DMS114 treated with DMSO at 0.1 percent for 48 hours (cell line): ENCODE data around the gene VNN1.
"Not testable (repeated sequence)": the region's sequence is repeated elsewhere in the genome, so short reads cannot be mapped to it uniquely, and the experiment has no call there.

ENCODE experiments used
- DNase-seq: peaks from one replicate; lab custom pipeline; 2025; ENCODE audit not compliant: unreplicated experiment; lab: John Stamatoyannopoulos, UW

The VNN1 gene

DNA sequence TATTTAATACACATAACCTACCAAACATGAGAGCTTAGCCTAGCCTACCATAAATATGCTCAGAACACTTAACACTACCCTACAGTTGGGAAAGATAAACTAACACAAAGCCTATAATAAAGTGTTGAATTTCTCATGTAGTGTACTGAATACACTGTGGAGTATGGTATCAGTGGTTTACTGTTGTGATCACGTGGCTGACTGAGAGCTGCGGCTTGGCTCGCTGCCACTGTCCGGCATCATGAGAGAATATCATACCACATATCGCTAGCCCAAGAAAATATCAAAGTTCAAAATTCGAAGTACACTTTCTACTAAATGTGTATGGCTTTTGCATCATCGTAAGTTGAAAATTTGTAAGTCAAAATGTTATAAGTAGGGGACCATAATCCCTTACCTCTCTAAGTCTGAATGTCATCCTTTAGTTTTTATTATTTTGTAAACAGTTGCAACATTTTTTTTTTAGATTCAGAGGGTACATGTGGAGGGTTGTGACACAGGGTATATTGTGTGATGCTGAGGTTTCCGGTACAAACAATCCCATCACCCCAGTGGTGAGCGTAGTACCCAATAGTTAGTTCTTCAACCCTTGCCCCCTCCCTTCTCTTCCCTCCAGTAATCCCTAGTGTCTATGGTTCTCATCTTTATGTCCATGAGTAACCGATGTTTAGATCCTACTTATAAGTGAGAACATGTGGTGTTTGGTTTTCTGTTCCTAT, 40.3 kb downstream of the VNN1 start:
- DNase-seq: no peak

DNA sequence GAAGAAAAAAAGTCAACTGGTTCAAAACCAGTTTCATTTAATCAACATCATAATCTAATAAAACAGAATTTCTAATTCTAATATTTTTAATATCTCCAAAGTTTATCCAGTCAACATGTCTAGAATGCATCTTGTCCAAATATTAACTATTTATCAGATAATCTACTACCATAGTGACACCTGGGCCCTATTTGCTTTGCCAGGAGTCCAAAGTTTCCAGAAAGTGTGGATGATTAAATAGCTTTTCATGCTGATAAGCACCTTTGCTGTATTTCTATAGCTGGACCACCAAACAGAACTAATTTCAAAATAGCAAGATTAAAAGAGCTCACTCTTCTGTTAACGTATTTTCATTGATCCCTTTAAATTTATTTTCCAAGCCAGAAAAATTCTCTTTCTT, 42.6 kb downstream of the VNN1 start:
- no peak for DNase-seq

DNA sequence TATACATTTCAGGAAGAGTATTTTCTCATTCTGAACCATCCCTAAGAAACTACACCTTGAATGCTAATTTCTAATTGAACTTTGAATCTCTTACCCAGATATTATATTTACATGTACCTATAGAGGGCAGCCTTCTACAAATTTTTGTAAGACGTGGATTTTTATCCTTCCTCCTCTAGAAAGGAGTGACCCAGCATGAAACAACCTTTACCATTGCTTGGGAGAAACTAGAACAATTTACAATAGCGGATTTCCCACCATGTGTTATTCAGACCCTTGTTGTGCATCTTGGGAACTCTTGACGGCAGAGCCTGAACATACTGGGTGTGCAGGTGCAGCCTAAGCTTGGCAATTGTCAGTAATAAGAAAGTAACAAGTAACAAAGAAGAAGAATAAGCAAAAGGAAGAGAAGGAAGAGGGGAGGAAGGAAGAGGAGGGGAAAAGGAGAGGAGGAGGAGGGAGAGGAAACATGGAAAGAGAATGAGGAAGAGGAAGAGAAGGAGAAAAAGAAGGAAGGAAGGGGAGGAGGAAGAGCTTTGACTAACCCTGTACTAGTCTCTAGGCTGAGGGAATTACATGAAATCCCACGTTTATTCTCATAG, 44.1 kb downstream of the VNN1 start:
- peak; percentile 7 for DNase-seq

- DNase-seq: no peak
Observed at GRCh38 chr6:132666118-132666517, 47.7 kb downstream of the VNN1 start.

DNA sequence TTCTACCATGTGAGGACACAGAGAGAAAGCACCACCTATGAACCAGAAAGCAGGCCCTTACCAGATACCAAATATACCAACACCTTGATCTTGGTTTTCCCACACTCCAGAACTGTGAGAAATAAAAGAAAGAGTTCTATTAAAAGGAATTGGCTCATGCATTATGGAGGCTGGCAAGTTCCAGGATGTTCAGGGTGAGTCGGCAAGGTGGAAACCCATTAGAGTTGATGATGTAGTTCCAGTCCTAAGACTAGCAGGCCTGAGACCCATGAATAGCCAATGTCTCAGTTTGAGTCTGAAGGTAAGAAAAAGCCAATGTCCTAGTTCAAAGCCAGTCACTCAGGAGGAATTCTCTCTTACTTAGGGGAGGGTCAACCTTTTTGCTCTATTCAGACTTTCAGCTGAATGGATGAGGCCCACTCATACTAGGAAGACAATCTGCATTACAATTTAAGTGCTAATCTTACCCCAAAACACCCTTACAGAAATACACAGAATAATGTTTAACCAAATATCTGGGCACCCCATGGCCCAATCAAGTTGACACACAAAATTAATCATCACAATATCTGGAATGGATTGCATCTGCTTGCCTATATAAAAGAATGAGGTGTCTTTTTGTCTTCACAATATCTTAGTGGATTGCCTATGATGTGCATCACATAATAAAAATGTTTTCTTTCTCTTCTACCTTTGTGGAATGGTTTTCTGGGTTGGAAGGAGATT, 49.4 kb downstream of the VNN1 start:
- DNase-seq: no peak

GRCh38 chr6:132663661-132664060, 50.2 kb downstream of the VNN1 start:
- no peak for DNase-seq

DNA sequence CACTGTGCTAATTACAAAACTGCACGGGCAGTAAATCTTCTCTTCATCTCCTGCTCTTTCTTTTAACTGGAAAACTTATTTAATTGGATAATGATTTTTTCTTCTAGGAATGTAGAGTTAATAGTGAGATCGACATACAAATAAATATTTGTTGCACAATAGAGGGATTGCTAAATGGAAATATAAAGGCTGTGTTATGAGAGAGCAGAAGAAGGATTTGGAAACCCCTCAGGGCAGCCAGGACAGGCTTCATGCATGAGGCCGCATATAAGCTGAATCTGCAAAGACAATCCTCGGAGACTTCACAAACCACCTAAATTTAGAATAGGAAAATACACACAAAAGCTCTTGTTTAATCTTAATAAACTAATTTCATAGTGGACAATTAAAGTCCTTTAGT, 51.9 kb downstream of the VNN1 start:
- DNase-seq: no peak

DNA sequence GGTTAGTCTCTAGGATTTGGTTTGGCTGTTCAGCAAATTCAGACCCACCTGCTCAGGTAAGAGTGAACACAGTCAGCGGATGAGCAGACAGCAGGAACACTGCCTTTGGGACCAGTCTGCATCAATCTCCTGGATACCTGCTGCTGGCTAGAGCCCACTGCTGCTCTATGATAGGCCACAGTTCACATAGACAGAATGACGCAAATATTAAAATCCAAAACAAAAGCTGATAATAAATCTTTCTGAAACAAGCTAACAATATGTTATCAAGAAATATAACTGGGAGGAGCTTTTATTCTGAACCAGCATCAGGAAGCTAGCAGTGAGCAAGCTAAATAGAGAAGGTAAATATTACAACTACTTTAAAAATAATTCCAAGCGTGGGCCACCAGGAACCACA, 54.8 kb downstream of the VNN1 start, which contains the start of gene TAAR1:
Gene TAAR1, minus strand, starts transcription at position 101 of the 400 bp plus-strand sequence. CDS start 13,179 bp downstream, outside the sequence.
- DNase-seq: no peak

DNA sequence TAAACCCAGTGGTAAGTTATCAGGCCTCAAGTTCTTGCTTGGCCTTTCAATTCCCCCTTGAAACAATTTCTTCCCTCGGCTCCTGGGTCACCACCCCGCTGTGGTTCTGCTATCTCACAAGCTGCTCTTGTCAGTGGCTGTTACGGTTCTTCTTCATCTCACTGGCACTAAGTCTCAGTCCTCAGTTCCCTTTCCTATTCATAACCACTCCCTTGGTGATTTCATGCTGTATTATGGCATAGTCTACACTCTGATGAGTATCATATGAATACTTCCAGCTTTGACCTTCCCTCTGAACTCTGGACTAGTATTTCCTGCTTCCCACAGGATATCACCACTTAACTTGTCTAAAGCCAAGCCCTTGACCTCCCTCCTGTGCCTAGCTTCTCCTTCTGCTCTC, 62.8 kb downstream of the VNN1 start:
- no peak for DNase-seq

DNA sequence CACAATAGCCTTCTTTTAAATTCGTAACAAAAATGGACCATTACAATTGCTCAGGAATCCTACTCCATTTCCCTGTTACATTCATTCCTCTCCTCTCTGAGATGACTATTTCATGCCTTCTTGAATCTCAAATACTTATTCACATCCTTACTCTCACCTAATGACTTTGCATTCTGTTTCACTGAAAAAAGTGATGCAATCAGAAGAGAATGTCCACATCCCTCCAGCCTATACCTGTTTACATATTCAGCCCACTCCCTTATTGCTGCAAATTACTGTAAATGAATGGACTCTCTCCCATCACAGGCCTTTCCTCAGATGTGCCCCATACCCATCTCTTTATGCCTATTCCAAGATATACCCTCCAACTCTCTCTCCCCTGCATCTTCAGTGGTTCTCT, 63.4 kb downstream of the VNN1 start:
- DNase-seq: no peak

- no peak for DNase-seq
Observed at GRCh38 chr6:132648828-132649227, 65.0 kb downstream of the VNN1 start.

DNA sequence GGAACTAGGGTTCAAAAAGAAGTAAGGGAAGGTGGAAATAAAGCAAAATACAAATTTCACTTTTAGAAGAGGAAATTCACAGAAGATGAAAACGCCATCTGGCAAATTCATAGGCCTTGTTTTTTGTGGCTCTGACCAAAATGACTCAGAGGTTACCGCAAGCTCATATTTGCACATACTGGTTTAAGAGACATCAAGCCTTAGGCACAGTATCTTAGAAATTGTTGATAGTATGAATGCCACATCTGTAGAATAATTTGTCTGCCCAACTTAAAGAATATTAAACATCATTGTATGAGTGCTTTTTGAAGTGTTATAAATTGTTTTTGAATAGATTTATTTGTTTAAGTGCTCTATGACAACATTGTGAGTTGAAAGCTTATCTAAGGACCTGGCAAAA, 65.5 kb downstream of the VNN1 start:
- no peak for DNase-seq

GRCh38 chr6:132643547-132643946, 70.3 kb downstream of the VNN1 start:
- DNase-seq: no peak

GRCh38 chr6:132637135-132637534, 76.7 kb downstream of the VNN1 start:
- not testable (repeated sequence) for DNase-seq

- DNase-seq: not testable (repeated sequence)
Observed at GRCh38 chr6:132635906-132636305, 77.9 kb downstream of the VNN1 start.

DNA sequence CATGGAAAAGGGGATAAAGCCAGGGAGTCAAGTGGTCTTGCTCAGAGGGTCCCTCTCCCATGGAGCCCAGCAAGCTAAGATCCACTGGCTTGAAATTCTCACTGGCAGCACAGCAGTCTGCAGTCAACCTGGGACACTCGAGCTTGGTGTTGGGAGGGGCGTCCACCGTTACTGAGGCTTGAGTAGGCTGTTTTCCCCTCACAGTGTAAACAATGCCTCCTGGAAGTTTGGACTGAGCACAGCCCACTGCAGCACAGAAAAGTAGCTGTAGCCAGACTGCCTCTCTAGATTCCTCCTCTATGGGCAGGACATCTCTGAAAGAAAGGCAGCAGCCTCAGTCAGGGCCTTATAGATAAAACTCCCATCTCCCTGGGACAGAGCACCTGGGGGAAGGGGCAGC, 78.6 kb downstream of the VNN1 start:
- not testable (repeated sequence) for DNase-seq

GRCh38 chr6:132634796-132635195, 79.1 kb downstream of the VNN1 start:
- DNase-seq: no peak

DNA sequence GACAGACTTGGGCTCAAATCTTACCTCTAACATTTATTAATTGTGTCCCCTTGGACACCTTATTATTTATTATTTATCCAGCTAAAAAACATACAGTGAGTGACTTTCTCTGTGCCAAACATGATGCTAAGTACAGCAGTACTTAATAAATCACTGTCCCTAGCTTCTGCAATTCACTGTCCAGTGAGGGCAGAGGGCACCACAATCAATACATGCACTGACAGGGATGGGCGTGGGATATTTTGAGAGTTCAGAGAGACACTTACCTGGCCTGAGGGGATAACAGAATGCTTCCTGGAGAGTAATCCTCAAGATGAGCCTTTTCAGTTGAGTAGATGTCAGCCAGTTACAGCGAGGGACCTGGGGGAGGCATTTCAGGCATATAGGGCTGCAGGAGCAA, 80.5 kb downstream of the VNN1 start:
- DNase-seq: no peak
